WERI-Rb-1 (cell line): ENCODE results near the gene MLLT10.

ENCODE experiments used
- DNase-seq: peaks from one replicate; pipeline ENCODE4 v3.0.0-alpha.2; 2020
- H3K27ac ChIP-seq: fragments of 250-450 bp; sonication (Bioruptor Pico); 2 replicates; pipeline ENCODE4 v1.5.1; 2020; ENCODE audit warnings: mild to moderate bottlenecking, moderate library complexity
- H3K27me3 ChIP-seq: fragments of 250-450 bp; sonication (Bioruptor Pico); 2 replicates; pipeline ENCODE4 v1.5.1; 2021; ENCODE audit warnings: mild to moderate bottlenecking, low read depth, moderate library complexity; ENCODE audit not compliant: insufficient read depth, severe bottlenecking
- H3K36me3 ChIP-seq: fragments of 250-450 bp; sonication (Bioruptor Pico); 2 replicates; pipeline ENCODE4 v1.5.1; 2020; ENCODE audit warnings: mild to moderate bottlenecking, moderate library complexity
- H3K4me3 ChIP-seq: 2 replicates; pipeline ENCODE4 v1.5.1; 2011; ENCODE audit warnings: low read depth, mild to moderate bottlenecking, control low read depth, low read length
- H3K9me3 ChIP-seq: fragments of 250-450 bp; sonication (Bioruptor Pico); 2 replicates; pipeline ENCODE4 v1.5.1; 2021; ENCODE audit warnings: mild to moderate bottlenecking, moderate library complexity; ENCODE audit not compliant: severe bottlenecking
- CTCF ChIP-seq: IDR thresholded peaks from 2 replicates; pipeline ENCODE4 v1.5.1; 2011; ENCODE audit warnings: low read depth, mild to moderate bottlenecking, control low read depth, inconsistent platforms, low read length

The MLLT10 gene

GRCh38 chr10:21533467-21534279 lies at the start of gene MLLT10:
Gene MLLT10 (plus strand): TSS chr10:21534232. CDS start chr10:21534645, 413 bp downstream.
- peak; percentile 92 for DNase-seq
- no peak for TF ChIP-seq CTCF
- H3K9me3 ChIP-seq, result no peaks in the 10 kb centered on the region
- peak within 1 kb of the TSS; percentile 88 for H3K27ac ChIP-seq
- H3K4me3 ChIP-seq, result peak within 1 kb of the TSS; percentile 73
- H3K36me3 ChIP-seq, result peaks cover 3% of the 10 kb centered on the region
- H3K27me3 ChIP-seq, result no peaks in the 10 kb centered on the region

- TF ChIP-seq CTCF, result no peak
- H3K9me3 ChIP-seq, result no peaks in the 10 kb centered on the region
- peak; percentile 29 for DNase-seq
- H3K27ac ChIP-seq, result no peak overlapping the region
- H3K27me3 ChIP-seq, result no peaks in the 10 kb centered on the region
- no peaks in the 10 kb centered on the region for H3K36me3 ChIP-seq
- H3K4me3 ChIP-seq, result no peak overlapping the region
Measured at GRCh38 chr10:21487416-21488180, 46.4 kb upstream of the MLLT10 start.

- Histone ChIP-seq H3K36me3 (no peaks in the 10 kb centered on the region), H3K27ac (no peak overlapping the region), H3K4me3 (no peak overlapping the region), H3K9me3 (no peaks in the 10 kb centered on the region), H3K27me3 (no peaks in the 10 kb centered on the region)
- DNase-seq, result no peak
- TF ChIP-seq CTCF, result no peak
Measured at GRCh38 chr10:21488246-21488956, 45.6 kb upstream of the MLLT10 start.

GRCh38 chr10:21488957-21489446 lies 45.0 kb upstream of the MLLT10 start:
- no peaks in the 10 kb centered on the region for H3K36me3 ChIP-seq
- H3K4me3 ChIP-seq, result no peak overlapping the region

More at GRCh38 chr10:21488957-21489446, 45.0 kb upstream of the MLLT10 start:
- no peaks in the 10 kb centered on the region for H3K9me3 ChIP-seq
- TF ChIP-seq CTCF, result no peak
- no peak overlapping the region for H3K27ac ChIP-seq
- DNase-seq, result no peak
- H3K27me3 ChIP-seq, result no peaks in the 10 kb centered on the region
